ENCODE measurements around the gene SOWAHA. TPM values are rescaled to one million over a fixed set of nuclear protein-coding genes. Genes with fewer than 3 reads are reported as not detected.

SOWAHA gene
- total RNA-seq, 1 donor from 2014 or later: 0.20 TPM

DNA sequence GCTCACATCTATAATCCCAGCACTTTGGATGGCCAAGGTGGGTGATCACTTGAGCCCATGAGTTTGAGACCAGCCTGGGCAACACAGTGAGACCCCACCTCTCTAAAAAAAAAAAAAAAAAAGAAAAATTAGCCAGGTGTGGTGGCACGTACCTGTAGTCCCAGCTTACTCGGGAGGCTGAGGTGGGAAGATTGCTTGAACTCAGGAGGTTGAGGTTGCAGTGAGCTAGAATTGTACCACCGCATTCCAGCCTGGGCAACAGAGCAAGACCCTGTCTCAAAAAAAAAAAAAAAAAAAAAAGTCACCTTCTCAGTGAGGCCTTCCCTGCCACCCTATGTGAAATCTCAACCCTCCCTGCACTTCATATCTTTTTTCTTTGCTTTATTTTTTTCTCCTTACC lies 22.1 kb upstream of the SOWAHA start:
- no peaks in the 10 kb centered on the region for H3K9me3 ChIP-seq (ENCODE audit: insufficient read depth, low read depth, low read length)
- Mint-ChIP-seq H3K4me3 (ENCODE audit: unreplicated experiment) (no peak overlapping the region), H3K27me3 (ENCODE audit: low read depth, unreplicated experiment) (peaks cover 5% of the 10 kb centered on the region), H3K36me3 (ENCODE audit: low read depth, unreplicated experiment) (no peaks in the 10 kb centered on the region), H3K4me1 (ENCODE audit: low read depth, unreplicated experiment) (peaks cover 5% of the 10 kb centered on the region), H3K27ac (ENCODE audit: unreplicated experiment) (no peak overlapping the region), H3K9me3 (ENCODE audit: unreplicated experiment) (no peaks in the 10 kb centered on the region)
- no peak overlapping the region for H3K27ac ChIP-seq (ENCODE audit: low read depth, low read length)
- H3K4me3 ChIP-seq (ENCODE audit: insufficient read depth, low read depth, low read length): no peak overlapping the region
- H3K4me2 ChIP-seq (ENCODE audit: low read length): no peak overlapping the region
- peaks cover 10% of the 10 kb centered on the region for H3K4me1 ChIP-seq (ENCODE audit: insufficient read depth, low read length)
- DNase-seq (ENCODE audit: low read depth) (no peak), FAIRE-seq (no peak)
- H3K9ac ChIP-seq (ENCODE audit: low read length): no peak overlapping the region
- no peaks in the 10 kb centered on the region for H3K36me3 ChIP-seq (ENCODE audit: insufficient read depth, low read length)
- H3K27me3 ChIP-seq (ENCODE audit: insufficient read depth, low read length): no peaks in the 10 kb centered on the region
- no peaks in the 10 kb centered on the region for H3K79me2 ChIP-seq (ENCODE audit: insufficient read depth, low read length)
- TF ChIP-seq, protein P1, sequence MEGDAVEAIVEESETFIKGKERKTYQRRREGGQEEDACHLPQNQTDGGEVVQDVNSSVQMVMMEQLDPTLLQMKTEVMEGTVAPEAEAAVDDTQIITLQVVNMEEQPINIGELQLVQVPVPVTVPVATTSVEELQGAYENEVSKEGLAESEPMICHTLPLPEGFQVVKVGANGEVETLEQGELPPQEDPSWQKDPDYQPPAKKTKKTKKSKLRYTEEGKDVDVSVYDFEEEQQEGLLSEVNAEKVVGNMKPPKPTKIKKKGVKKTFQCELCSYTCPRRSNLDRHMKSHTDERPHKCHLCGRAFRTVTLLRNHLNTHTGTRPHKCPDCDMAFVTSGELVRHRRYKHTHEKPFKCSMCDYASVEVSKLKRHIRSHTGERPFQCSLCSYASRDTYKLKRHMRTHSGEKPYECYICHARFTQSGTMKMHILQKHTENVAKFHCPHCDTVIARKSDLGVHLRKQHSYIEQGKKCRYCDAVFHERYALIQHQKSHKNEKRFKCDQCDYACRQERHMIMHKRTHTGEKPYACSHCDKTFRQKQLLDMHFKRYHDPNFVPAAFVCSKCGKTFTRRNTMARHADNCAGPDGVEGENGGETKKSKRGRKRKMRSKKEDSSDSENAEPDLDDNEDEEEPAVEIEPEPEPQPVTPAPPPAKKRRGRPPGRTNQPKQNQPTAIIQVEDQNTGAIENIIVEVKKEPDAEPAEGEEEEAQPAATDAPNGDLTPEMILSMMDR (IDR thresholded peaks at IDR 0.05; ENCODE audit: insufficient read depth, low read depth, low read length): no peak
- TF ChIP-seq EZH2 (IDR thresholded peaks at IDR 0.05; ENCODE audit: insufficient read depth, low read length): no peak
- no peaks in the 10 kb centered on the region for H4K20me1 ChIP-seq (ENCODE audit: insufficient read depth, low read length)
- H2AFZ ChIP-seq (ENCODE audit: low read depth, low read length): no peak overlapping the region

DNA sequence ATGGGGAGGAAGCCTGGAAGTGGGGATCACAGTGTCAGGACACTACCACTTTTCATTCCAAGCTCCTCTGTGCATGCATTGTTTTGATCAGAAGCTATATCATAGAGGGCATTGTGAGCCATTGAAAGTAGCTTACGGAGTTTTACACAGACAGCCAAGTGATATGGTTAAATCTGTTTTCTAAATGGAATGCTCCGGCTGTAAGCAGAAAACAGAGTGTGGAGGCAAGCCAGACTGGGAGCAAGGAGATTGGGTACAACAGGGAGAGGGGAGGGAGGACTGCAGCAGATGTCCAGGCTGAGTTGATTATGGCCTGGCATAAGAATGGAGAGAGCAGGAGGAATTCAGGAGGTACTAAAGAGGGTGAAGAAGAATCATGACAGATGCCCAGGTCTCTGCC lies 15.5 kb upstream of the SOWAHA start:
- FAIRE-seq (no peak), DNase-seq (ENCODE audit: low read depth) (no peak)
- H3K4me3 ChIP-seq (ENCODE audit: insufficient read depth, low read depth, low read length): no peak overlapping the region
- H3K27ac ChIP-seq (ENCODE audit: low read depth, low read length): no peak overlapping the region
- Mint-ChIP-seq H3K27me3 (ENCODE audit: low read depth, unreplicated experiment) (no peaks in the 10 kb centered on the region), H3K36me3 (ENCODE audit: low read depth, unreplicated experiment) (no peaks in the 10 kb centered on the region), H3K27ac (ENCODE audit: unreplicated experiment) (no peak overlapping the region), H3K4me1 (ENCODE audit: low read depth, unreplicated experiment) (peaks cover 17% of the 10 kb centered on the region), H3K9me3 (ENCODE audit: unreplicated experiment) (no peaks in the 10 kb centered on the region), H3K4me3 (ENCODE audit: unreplicated experiment) (no peak overlapping the region)
- no peaks in the 10 kb centered on the region for H3K4me1 ChIP-seq (ENCODE audit: insufficient read depth, low read length)
- TF ChIP-seq EZH2 (IDR thresholded peaks at IDR 0.05; ENCODE audit: insufficient read depth, low read length): no peak
- TF ChIP-seq, protein P1 (IDR thresholded peaks at IDR 0.05; ENCODE audit: insufficient read depth, low read depth, low read length): no peak
- H3K4me2 ChIP-seq (ENCODE audit: low read length): no peak overlapping the region
- H3K27me3 ChIP-seq (ENCODE audit: insufficient read depth, low read length): peaks cover 7% of the 10 kb centered on the region
- H2AFZ ChIP-seq (ENCODE audit: low read depth, low read length): no peak overlapping the region
- no peaks in the 10 kb centered on the region for H3K36me3 ChIP-seq (ENCODE audit: insufficient read depth, low read length)
- H3K79me2 ChIP-seq (ENCODE audit: insufficient read depth, low read length): no peaks in the 10 kb centered on the region
- no peaks in the 10 kb centered on the region for H4K20me1 ChIP-seq (ENCODE audit: insufficient read depth, low read length)
- no peak overlapping the region for H3K9ac ChIP-seq (ENCODE audit: low read length)
- no peaks in the 10 kb centered on the region for H3K9me3 ChIP-seq (ENCODE audit: insufficient read depth, low read depth, low read length)

DNA sequence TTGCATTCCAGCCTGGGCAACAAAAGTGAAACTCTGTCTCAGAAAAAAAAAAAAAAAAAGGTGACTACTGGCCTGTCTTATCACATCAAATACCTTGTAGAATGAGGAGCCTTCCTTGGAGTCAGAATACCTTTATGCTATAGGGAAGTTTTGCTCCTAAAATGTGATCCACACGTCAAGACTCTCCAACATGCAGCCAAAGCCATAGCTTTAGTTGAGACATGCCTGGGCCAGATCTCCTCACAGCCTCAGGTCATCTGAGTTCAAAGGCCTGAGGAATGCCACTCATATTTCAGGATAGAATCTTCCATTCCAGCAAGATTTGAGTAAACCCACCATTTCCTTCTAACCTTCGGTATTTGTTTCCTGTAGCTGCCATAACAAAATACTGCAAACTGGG lies 13.7 kb upstream of the SOWAHA start:
- H3K27me3 Mint-ChIP-seq (ENCODE audit: low read depth, unreplicated experiment): no peaks in the 10 kb centered on the region

More for the DNA sequence above, 13.7 kb upstream of the SOWAHA start:
- no peaks in the 10 kb centered on the region for H3K9me3 ChIP-seq (ENCODE audit: insufficient read depth, low read depth, low read length)
- Mint-ChIP-seq H3K4me3 (ENCODE audit: unreplicated experiment) (no peak overlapping the region), H3K4me1 (ENCODE audit: low read depth, unreplicated experiment) (peaks cover 17% of the 10 kb centered on the region), H3K9me3 (ENCODE audit: unreplicated experiment) (peaks cover 3% of the 10 kb centered on the region), H3K36me3 (ENCODE audit: low read depth, unreplicated experiment) (no peaks in the 10 kb centered on the region), H3K27ac (ENCODE audit: unreplicated experiment) (peak overlapping the region; percentile 0)
- peaks cover 7% of the 10 kb centered on the region for H3K27me3 ChIP-seq (ENCODE audit: insufficient read depth, low read length)
- no peak overlapping the region for H3K27ac ChIP-seq (ENCODE audit: low read depth, low read length)
- TF ChIP-seq, protein P1 (IDR thresholded peaks at IDR 0.05; ENCODE audit: insufficient read depth, low read depth, low read length): no peak
- no peak for TF ChIP-seq EZH2 (IDR thresholded peaks at IDR 0.05; ENCODE audit: insufficient read depth, low read length)
- H4K20me1 ChIP-seq (ENCODE audit: insufficient read depth, low read length): no peaks in the 10 kb centered on the region
- H3K36me3 ChIP-seq (ENCODE audit: insufficient read depth, low read length): no peaks in the 10 kb centered on the region
- DNase-seq (ENCODE audit: low read depth): no peak
- H2AFZ ChIP-seq (ENCODE audit: low read depth, low read length): no peak overlapping the region
- H3K79me2 ChIP-seq (ENCODE audit: insufficient read depth, low read length): no peaks in the 10 kb centered on the region
- no peak for FAIRE-seq
- no peak overlapping the region for H3K9ac ChIP-seq (ENCODE audit: low read length)
- no peak overlapping the region for H3K4me2 ChIP-seq (ENCODE audit: low read length)
- H3K4me1 ChIP-seq (ENCODE audit: insufficient read depth, low read length): no peaks in the 10 kb centered on the region
- no peak overlapping the region for H3K4me3 ChIP-seq (ENCODE audit: insufficient read depth, low read depth, low read length)

Measured in astrocyte (in vitro differentiated cells and primary cell).